ENCODE results near the gene ZFP92.
"Not testable (repeated sequence)": the region's sequence is repeated elsewhere in the genome, so short reads cannot be mapped to it uniquely, and the experiment has no call there.

The ZFP92 gene

DNA sequence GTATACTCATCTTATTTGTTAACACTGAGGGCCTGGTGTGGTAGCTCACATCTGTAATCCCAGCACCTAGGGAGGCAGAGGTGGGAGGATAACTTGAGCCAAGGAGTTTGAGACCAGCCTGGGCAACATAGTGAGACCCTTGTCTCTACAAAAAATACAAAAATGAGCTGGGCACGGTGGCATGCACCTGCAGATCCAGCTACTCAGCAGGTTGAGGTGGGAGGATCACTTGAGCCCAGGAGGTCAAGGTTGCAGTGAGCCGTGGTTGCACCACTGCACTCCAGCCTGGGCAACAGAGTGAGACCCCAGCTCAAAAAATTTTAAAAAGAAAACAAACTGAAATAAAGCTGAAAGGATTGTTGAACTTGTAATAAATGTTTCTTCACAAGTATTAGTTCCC, 26.3 kb upstream of the ZFP92 start:
- DNase-seq = not testable (repeated sequence)

- no peak for DNase-seq
These were observed 25.2 kb upstream of the ZFP92 start for GRCh38 chrX:153386097-153386496.

- no peak for DNase-seq
These were observed 23.9 kb upstream of the ZFP92 start for GRCh38 chrX:153387345-153387744.

- no peak for DNase-seq
These were observed 23.1 kb upstream of the ZFP92 start for GRCh38 chrX:153387987-153388721.

DNA sequence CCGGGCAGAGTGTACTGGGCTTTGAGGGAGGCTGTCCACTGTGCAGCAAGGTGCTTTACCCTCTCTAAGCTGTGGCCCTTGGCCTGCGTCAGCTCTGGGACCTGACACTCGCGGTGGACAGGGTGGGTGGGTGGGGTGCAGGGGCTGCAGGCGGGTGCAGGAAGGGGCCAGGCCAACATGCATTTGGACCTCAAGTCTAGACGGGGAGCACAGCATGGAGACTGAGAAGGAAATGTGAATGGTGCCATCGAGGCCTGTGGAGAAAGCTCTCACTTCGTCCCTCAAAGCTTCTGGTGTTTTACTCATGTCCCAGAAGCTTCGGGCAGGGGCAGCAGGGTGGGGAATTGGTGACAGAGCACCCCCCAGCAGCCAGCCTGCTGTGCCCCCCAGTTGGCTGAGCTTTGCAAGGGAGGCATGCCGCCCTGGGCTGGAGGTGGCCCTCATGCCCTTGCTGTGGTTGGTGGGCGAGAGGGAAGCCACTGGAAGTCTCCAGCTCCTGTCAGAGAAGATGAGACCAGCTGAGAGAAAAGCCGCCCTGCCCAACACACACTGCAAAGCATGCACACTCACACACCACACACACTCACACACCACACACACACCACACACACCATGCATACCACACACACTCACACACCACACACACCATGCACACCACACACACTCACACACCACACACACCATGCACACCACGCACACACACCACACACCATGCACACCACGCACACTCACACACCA, 22.4 kb upstream of the ZFP92 start:
- no peak for DNase-seq

- DNase-seq = not testable (repeated sequence)
These were observed 21.9 kb upstream of the ZFP92 start for GRCh38 chrX:153389460-153389768.

GRCh38 chrX:153392642-153393321, 18.5 kb upstream of the ZFP92 start:
- DNase-seq = no peak

- DNase-seq = no peak
These were observed 16.7 kb upstream of the ZFP92 start for GRCh38 chrX:153394612-153395011.

DNA sequence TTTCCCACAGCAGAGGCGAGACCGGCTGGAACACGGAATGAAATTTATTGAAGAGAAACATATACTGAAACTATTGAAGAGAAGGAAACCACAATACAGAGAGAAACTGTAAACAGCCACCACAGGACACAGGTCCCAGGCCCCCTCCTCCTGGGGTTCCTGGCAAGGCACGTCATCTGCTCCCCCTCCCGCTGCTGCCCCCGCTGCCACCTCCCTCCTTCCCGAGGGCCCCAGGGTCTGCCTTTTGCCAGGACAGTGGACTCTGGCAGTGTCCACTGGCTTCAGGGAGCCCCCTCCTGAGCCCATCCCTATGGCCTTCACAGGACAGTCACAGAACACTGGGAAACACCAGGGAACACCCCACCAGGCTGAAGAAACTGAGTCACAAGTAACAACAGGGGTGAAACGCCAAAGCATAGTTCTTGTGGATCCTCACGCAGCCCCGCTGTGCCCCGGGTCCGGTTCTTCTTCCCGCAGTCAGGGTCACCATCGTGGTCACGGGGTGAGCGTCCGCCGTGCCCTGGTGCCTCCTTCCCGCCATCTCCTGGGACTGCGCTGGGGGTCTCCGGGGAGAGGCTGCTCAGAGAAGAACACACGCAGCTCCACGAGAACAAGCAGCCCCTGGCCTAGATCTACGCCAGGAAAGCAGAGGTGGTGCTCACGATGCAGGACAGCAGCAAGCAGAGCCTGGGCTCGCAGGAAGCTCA, 15.5 kb upstream of the ZFP92 start:
- no peak for DNase-seq

DNA sequence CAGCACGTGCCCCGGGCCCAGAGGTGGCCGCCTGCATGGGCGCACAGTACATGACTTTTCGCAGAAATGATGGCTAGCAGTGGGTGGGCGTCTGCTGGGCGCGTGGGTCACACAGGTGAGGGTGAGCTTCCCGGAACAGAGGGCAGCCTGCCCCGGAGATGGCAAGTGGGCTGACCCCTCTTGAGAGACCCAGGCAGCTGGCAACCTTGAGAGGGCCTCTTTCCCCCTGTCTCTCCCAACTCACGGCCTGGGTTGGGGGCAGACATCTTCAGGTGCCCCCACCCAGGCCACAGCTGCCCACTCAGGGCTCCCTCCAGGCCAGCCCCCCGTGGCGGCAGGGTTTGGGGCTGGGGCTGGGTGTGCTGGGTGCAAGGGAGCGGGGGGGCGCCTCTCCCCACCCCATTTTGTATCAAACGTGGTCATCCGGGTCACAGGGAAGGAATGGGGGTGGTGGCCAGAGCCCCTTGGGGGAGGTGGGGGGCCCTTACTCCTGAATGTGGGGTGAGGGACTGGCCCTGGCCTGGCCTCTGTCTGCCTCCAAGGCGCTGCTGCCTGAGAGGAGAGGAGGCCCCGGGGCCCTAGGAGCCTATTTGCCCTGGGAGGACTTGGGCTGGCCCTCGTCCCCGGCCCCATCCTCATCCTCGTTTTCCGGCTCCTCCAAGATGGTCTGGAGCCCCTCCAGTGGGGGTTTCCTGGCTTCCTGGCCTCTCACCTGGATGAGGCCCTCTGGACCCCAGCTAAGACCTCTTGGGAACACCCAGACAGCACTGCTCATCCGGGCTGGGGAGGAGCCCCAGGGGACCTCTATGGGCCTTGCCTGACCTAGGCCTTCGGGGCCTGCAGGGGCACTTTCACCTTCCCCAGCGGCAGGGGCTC, 14.7 kb upstream of the ZFP92 start:
- DNase-seq = no peak

- no peak for DNase-seq
These were observed 13.9 kb upstream of the ZFP92 start for GRCh38 chrX:153397256-153397960.

DNA sequence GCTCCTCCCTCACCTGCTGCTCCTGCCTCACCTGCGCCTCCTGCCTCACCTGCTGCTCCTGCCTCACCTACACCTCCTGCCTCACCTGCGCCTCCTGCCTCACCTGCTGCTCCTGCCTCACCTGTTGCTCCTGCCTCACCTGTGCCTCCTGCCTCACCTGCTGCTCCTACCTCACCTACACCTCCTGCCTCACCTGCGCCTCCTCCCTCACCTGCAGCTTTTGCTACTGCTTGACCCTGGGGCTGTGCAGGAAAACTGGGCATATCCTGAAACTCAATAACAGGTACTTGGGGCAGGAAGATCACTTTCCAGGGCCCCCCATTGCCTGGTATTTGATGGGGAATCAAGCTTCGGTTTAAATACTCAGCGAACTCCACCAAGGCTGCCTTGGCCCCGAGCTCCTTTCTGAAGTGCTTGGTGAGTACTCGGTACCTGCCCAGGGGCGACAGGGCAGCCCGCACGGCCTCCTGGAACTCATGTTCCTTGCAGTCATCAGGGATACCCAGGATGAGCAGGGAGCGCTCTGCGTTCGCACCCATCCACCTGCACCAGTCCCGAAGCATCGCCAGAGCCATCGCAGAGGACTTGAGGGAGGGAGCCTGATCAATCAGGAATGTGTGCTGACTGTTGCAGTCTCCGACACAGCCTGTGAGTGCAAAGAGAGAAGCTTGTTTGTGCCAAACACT, 12.9 kb upstream of the ZFP92 start:
- no peak for DNase-seq

DNA sequence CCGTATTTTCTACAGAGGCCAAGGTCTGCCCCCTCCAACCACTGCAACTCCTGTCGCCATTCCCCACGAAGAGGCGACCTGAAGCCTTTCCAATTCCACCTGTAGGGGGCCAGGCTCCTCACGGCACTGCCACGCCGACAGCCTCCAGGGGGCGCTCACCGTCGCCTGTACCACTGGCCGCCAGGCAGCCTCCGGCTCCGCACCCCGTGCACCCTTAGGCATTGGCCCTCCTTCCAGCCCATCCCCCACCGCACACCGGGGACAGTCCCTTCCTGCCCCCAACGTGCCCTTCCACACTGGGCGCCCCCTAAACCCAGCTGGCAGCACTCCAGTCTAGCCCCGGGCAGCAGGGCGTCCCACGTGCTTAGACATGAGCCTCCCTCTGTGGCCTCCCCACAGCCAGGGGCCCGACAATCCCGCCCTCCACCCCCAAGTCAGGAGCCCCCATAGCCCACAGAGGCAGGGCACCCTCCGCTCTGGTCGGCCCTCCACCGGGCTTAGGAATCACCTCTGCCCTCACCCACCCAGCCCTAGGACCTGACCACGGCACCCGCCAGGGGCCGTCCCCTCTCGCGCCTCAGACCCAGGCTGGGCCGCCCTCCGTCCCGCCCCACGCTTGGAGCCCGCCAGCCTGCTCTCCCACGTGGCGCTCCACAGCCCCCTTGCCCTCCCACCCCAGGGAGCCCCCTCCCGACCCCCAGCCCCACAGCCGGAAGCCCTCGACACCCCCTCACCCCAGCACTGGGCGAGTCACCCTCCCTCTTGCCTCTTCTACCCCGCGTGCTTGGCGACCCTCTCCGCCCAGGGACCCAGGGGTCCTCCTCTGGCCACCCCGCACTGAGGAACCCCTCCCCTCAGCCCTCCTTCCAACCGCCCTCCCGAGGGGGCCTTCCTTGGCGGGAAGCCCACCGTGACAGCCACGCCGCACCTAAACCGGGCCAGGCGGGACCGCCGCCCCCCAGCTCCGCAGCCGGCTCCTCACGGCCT, 10.8 kb upstream of the ZFP92 start:
- no peak for DNase-seq

- no peak for DNase-seq
These were observed 10.0 kb upstream of the ZFP92 start, which contains the start of gene PNMA6E for GRCh38 chrX:153401133-153401764. TSS of gene PNMA6E (minus strand) at chrX:153401350. CDS start at chrX:153398849, 2,501 bp downstream.

DNA sequence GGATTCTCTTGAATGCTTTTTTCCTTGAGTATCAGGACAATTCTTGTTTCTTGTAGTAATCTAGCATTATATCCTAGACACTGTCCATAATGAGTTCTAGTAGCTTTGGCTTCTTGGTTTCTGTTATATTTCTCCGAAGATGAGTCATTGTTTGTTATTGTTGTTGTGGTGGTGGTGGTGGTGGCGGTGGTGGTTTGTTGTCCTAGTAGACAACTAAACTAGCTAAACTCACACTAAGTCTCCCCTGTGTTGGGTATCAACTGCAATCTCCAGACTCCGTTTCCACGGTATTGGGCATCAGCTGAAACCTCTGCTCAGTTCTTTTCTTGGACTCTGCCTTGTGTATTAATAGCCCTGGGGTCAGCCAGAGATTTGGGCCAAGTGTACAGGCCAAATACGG, 6.9 kb upstream of the ZFP92 start:
- DNase-seq = not testable (repeated sequence)

DNA sequence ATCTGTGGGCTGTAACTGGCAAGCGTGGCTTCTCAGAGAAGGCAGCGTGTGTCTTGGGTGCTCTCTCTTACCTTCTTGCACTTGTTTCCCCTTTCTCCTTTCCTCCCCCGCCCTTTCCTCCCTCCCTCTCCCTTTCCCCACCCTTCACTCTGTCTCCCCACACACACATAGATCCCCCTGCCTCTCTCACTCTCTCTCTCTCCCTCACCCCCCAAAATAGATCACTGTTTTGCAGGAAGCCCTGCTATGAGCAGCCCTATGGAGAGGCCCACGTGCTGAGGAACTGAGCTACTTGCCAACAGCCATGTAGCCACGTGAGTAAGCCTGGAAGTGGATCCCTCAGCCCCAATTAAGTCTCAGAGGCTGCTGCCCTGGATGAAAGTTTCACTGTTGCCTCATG, 5.8 kb upstream of the ZFP92 start:
- peak in 1 of 56 donors; percentile 10 for DNase-seq

GRCh38 chrX:153406011-153406410, 5.3 kb upstream of the ZFP92 start:
- DNase-seq = no peak

DNA sequence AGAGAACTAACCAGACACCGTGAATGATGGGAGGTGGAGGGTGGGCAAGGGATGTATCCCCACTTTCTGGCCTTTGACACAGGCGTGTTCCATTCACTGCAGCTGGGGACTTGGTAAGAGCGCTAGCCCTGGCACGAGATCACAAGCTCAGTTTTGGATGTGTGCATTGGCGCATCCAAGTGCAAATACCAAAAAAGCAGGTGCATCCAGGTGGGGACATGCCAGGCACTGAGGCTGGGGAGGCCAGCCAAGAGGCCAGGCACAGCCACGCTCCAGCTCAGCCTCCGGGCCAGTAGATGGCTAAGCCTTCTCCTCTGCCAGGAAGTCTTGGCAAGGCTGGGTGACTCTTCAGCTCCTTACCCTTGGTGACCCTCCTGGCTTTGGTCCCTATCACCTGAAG, 4.4 kb upstream of the ZFP92 start:
- no peak for DNase-seq

Measured in amygdala (tissue), 56 donors.